K562 (cell line): ENCODE results near the gene RPTOR. TPM values are rescaled to one million over a fixed set of nuclear protein-coding genes. Genes with fewer than 3 reads are reported as not detected.

Source experiments
- ATAC-seq: fragments of 200-7000 bp; cut with Tn5 transposase; 3 replicates; pipeline ENCODE4 v1.9.1; 2020; ENCODE audit warnings: moderate library complexity
- BruUV-seq: library from RNA; stranded (reverse); fragments of 400-500 nt; replicated peaks from 2 replicates; lab custom pipeline; 2021; lab: Mats Ljungman, UMichigan
- CTCF ChIA-PET: fragments of 300-600 bp; formaldehyde crosslinking; extraction: SDS; loops from one replicate; lab custom pipeline; 2021; ENCODE audit warnings: low intra/inter-chr PET ratio; lab: Yijun Ruan, JAX
- POLR2A ChIA-PET: fragments of 300-600, 350-650 bp; sonication (Branson Sonifier 250); formaldehyde crosslinking; extraction: SDS; loops from one replicate; lab custom pipeline; 2021; ENCODE audit warnings: antibody characterized with exemption, inconsistent platforms; lab: Yijun Ruan, JAX
- DNase-seq, 4 experiments: peaks; one replicate each; pipeline versions ENCODE4 v3.0.0 to v3.0.0-alpha.2; 2011 to 2018; ENCODE audit warnings: low spot score in 3 of 4, mixed read lengths in 3 of 4; ENCODE audit errors: extremely low read depth in 1 of 4
- FAIRE-seq: peaks from 2 replicates; lab custom pipeline; 2011; peaks lifted over from hg19 to GRCh38; lab: Jason Lieb, UNC
- H2AFZ ChIP-seq: 2 replicates; pipeline ENCODE4 v1.6.0; 2011; ENCODE audit warnings: low read depth, low read length, control low read depth, inconsistent platforms
- H3K27ac ChIP-seq: fragments of 200-600 bp; 3 replicates; pipeline ENCODE4 v1.8.0; 2011; ENCODE audit warnings: low read depth, mild to moderate bottlenecking, control low read depth, inconsistent platforms, low read length, moderate library complexity, mixed read lengths; ENCODE audit errors: extremely low read depth
- H3K27me3 ChIP-seq, 2 experiments: fragments of 300-600 bp in 1 of 2; 2 replicates in 1 of 2; 3 replicates in 1 of 2; pipeline versions ENCODE4 v1.6.0 to v1.8.0; 2011; ENCODE audit warnings: inconsistent platforms in 2 of 2, low read length in 2 of 2, mild to moderate bottlenecking in 1 of 2, mixed read lengths in 1 of 2, moderate library complexity in 1 of 2; ENCODE audit not compliant: control insufficient read depth in 2 of 2, insufficient read depth in 2 of 2
- H3K36me3 ChIP-seq: fragments of 300-600 bp; 3 replicates; pipeline ENCODE4 v1.8.0; 2011; ENCODE audit warnings: mild to moderate bottlenecking, low read length, inconsistent platforms; ENCODE audit not compliant: control insufficient read depth, insufficient read depth
- H3K4me1 ChIP-seq, 2 experiments: fragments of 200-600 bp in 1 of 2; replicated peaks in 1 of 2; 2 replicates in 1 of 2; 3 replicates in 1 of 2; pipeline versions ENCODE4 v1.5.1 to v1.8.0; 2011; ENCODE audit warnings: inconsistent platforms in 2 of 2, low read length in 2 of 2, mild to moderate bottlenecking in 1 of 2, mixed read lengths in 1 of 2, moderate library complexity in 1 of 2; ENCODE audit not compliant: control insufficient read depth in 2 of 2, insufficient read depth in 2 of 2
- H3K4me2 ChIP-seq: 2 replicates; pipeline ENCODE4 v1.6.1; 2011; ENCODE audit warnings: low read length, control low read depth, inconsistent platforms, mixed read lengths; ENCODE audit not compliant: insufficient read depth
- H3K4me3 ChIP-seq: fragments of 200-600 bp; sonication (generic), shearing (Covaris generic); 2 replicates; pipeline ENCODE4 v1.5.1; 2016; ENCODE audit warnings: control low read depth, inconsistent platforms
- H3K79me2 ChIP-seq: fragments of 200-600 bp; 3 replicates; pipeline ENCODE4 v1.8.0; 2011; ENCODE audit warnings: low read length, inconsistent platforms; ENCODE audit not compliant: control insufficient read depth, insufficient read depth
- H3K9ac ChIP-seq, 2 experiments: 2 replicates each; pipeline versions ENCODE4 v1.6.0 to v1.6.1; 2011; ENCODE audit warnings: low read depth in 2 of 2, low read length in 2 of 2, control low read depth in 1 of 2, inconsistent platforms in 1 of 2, mild to moderate bottlenecking in 1 of 2, mixed read lengths in 1 of 2; ENCODE audit not compliant: insufficient read depth in 1 of 2
- H3K9me1 ChIP-seq: one replicate; pipeline ENCODE4 v1.6.0; 2011; ENCODE audit warnings: inconsistent platforms, mild to moderate bottlenecking, low read length, moderate library complexity; ENCODE audit not compliant: control insufficient read depth, insufficient read depth
- H3K9me3 ChIP-seq: replicated peaks from 2 replicates; pipeline ENCODE4 v1.5.1; 2011; ENCODE audit warnings: low read depth, low read length, inconsistent platforms; ENCODE audit not compliant: control insufficient read depth, insufficient read depth
- H4K20me1 ChIP-seq: replicated peaks from 2 replicates; pipeline ENCODE4 v1.6.1; 2011; ENCODE audit warnings: low read length, inconsistent platforms, mixed read lengths; ENCODE audit not compliant: control insufficient read depth, insufficient read depth
- RBM22 ChIP-seq: fragments of 200-400 bp; formaldehyde crosslinking; IDR thresholded peaks from 2 replicates; pipeline ENCODE4 v1.6.1; 2018; ENCODE audit warnings: low read length, low read depth; ENCODE audit not compliant: poor library complexity, severe bottlenecking
- WGBS: fragments of 100-300 bp; shearing (Covaris generic); methylation state at CpG from one replicate; pipeline ENCODE4 v1.1.6; 2016; ENCODE audit warnings: low coverage, mixed read lengths; ENCODE audit not compliant: insufficient coverage; ENCODE audit errors: missing lambda C conversion rate; 5-methylcytosine and 5-hydroxymethylcytosine counted together
- in situ Hi-C: fragments of 300-500 bp; cut with MboI; formaldehyde crosslinking; loops from 4 replicates; pipeline ENCODE4 v1.15.0; 2018; ENCODE audit warnings: inconsistent platforms, mixed read lengths
- intact Hi-C: fragments of 100-400 bp; cut with micrococcal nuclease; formaldehyde crosslinking; loops from 2 replicates; pipeline ENCODE4 v1.14.2; 2022
- polyA plus RNA-seq, 8 experiments: library from polyadenylated mRNA; depleted of rRNA in 4 of 8; stranded (reverse) in 5 of 8; unstranded in 3 of 8; fragments of >200 nt; fragmentation: Nextera tagmentation in 2 of 8; fragmentation: Illumina TruSeq in 1 of 8; extraction: Ambion mirVana in 2 of 8; extraction: Trizol in 1 of 8; gene quantifications; 2 replicates each; pipeline versions ENCODE4 v1.2.1 to v1.2.3, GENCODE V29; 2011 to 2014; ENCODE audit warnings: inconsistent platforms in 1 of 8, missing spikeins in 1 of 8
- total RNA-seq, 7 experiments: library from RNA; depleted of rRNA in 6 of 7; stranded (reverse); fragments of >200 nt in 6 of 7; fragmentation: Illumina TruSeq in 2 of 7; extraction: Trizol in 2 of 7; gene quantifications; 2 replicates each; pipeline versions ENCODE4 v1.2.1 to v1.2.3, GENCODE V29; 2011 to 2021; ENCODE audit warnings: low replicate concordance in 1 of 7
- TF ChIP-seq, protein P1 (sequence below), 3 experiments: fragments of 200-800 bp in 1 of 3; fragments of 250-450 bp in 1 of 3; fragments of 450-650 bp in 1 of 3; sonication (Bioruptor Pico) in 1 of 3; sonication (Bioruptor generic) in 1 of 3; formaldehyde crosslinking in 1 of 3; IDR thresholded peaks; 2 replicates each; pipeline versions ENCODE4 v1.6.1 to v1.8.0; 2016 to 2022; ENCODE audit warnings: mild to moderate bottlenecking in 2 of 3, missing genetic modification characterization in 2 of 3, missing compliant biosample characterization in 1 of 3, moderate library complexity in 1 of 3

Gene RPTOR
- total and polyA plus RNA-seq, 9 of the 15 experiments (the other 6 are each of a cell fraction or from before 2014, with no cell fraction given) = 0.24 to 54.1 (median 10.2) TPM

DNA sequence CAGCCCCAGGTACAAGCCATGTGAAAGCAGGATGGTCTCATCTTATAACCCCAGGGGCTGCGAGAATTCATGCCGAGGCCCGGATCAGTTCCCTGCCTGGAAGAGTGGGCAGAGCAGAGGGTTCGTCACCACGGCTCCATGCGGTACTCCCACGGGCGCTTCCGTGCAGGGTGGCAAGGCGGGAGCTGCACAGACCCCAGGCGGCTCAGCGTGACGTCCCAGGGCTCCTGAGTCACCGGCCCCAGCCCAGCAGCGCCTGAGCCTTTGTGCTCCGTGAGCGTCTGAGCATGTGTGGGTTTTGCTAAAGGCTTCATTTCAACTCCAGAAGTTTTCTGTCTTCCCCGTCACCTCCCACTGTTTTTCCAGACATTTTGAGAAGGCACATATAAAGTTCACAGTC is 375.8 kb downstream of the RPTOR start:
- ATAC-seq (no peak), DNase-seq (no peak), FAIRE-seq (no peak)
- no peak overlapping the region for H3K27ac ChIP-seq
- no peaks in the 10 kb centered on the region for H3K27me3 ChIP-seq
- ChIA-PET CTCF (no interaction called here), POLR2A (interaction anchor here (0.6 kb wide), 1 partner anchor 466 kb away, joined by 3 read pairs; no protein-coding TSS in a partner anchor)
- no TSS peak for BruUV-seq
- H3K4me1 ChIP-seq = peaks cover 0 to 8% of the 10 kb centered on the region in 2 experiments; a peak in 1 of 5 replicates
- no peaks in the 10 kb centered on the region for H3K9me3 ChIP-seq
- peak overlapping the region in 1 of 2 experiments; percentile 35; a peak in 1 of 4 replicates for H3K9ac ChIP-seq
- no peak overlapping the region for H2AFZ ChIP-seq
- no peaks in the 10 kb centered on the region for H4K20me1 ChIP-seq
- in situ Hi-C loops = no loop called here
- WGBS = 89% methylated on average over 15 of the region's 18 CpGs
- intact Hi-C loops = no loop called here
- H3K4me3 ChIP-seq = no peak overlapping the region
- H3K79me2 ChIP-seq = no peaks in the 10 kb centered on the region
- no peak overlapping the region for H3K4me2 ChIP-seq
- H3K36me3 ChIP-seq = peaks cover 42% of the 10 kb centered on the region; the same call in 1 of the 3 replicates
- no peaks in the 10 kb centered on the region for H3K9me1 ChIP-seq
- TF ChIP-seq, protein P1, sequence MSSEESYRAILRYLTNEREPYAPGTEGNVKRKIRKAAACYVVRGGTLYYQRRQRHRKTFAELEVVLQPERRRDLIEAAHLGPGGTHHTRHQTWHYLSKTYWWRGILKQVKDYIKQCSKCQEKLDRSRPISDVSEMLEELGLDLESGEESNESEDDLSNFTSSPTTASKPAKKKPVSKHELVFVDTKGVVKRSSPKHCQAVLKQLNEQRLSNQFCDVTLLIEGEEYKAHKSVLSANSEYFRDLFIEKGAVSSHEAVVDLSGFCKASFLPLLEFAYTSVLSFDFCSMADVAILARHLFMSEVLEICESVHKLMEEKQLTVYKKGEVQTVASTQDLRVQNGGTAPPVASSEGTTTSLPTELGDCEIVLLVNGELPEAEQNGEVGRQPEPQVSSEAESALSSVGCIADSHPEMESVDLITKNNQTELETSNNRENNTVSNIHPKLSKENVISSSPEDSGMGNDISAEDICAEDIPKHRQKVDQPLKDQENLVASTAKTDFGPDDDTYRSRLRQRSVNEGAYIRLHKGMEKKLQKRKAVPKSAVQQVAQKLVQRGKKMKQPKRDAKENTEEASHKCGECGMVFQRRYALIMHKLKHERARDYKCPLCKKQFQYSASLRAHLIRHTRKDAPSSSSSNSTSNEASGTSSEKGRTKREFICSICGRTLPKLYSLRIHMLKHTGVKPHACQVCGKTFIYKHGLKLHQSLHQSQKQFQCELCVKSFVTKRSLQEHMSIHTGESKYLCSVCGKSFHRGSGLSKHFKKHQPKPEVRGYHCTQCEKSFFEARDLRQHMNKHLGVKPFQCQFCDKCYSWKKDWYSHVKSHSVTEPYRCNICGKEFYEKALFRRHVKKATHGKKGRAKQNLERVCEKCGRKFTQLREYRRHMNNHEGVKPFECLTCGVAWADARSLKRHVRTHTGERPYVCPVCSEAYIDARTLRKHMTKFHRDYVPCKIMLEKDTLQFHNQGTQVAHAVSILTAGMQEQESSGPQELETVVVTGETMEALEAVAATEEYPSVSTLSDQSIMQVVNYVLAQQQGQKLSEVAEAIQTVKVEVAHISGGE (CRISPR knock-in tag; IDR thresholded peaks at IDR 0.05) = no peak
- TF ChIP-seq RBM22 = peak; percentile 16
